A375 (cell line): ENCODE results near the gene DCT. TPM values are rescaled to one million over a fixed set of nuclear protein-coding genes. Genes with fewer than 3 reads are reported as not detected.

Experiments used
- total RNA-seq: library from RNA; depleted of rRNA; stranded (reverse); fragments of >200 nt; shearing (Covaris generic); gene quantifications from 2 replicates; pipeline ENCODE4 v1.2.3, GENCODE V29; 2014; rRNA removed

The DCT gene
- total RNA-seq, result not detected in 2 replicates

GRCh38 chr13:94479616-94480015 lies at the start of gene DCT:
Gene DCT, minus strand, starts transcription at chr13:94479682. Its CDS starts 427 bp downstream, at chr13:94479255.

Other genes with a start within 250 kb of the DCT start
- 15.3 and 16.8 TPM in 2 replicates for gene TGDS, start 116.5 kb upstream of the DCT start, total RNA-seq
- 5.3 and 6.2 TPM in 2 replicates for gene GPR180, start 122.2 kb upstream of the DCT start, total RNA-seq
- gene SOX21, start 232.9 kb upstream of the DCT start, total RNA-seq, result not detected in 2 replicates